GM20000 (cell line): ENCODE measurements around the gene LRP8.

Experiments
- DNase-seq: peaks from one replicate; pipeline ENCODE4 v3.0.0; 2012; ENCODE audit warnings: low spot score
- CTCF ChIP-seq: IDR thresholded peaks from 2 replicates; pipeline ENCODE4 v1.5.1; 2012; ENCODE audit warnings: mild to moderate bottlenecking, control low read depth; ENCODE audit errors: extremely low read depth, missing control alignments

Gene LRP8

GRCh38 chr1:53278298-53278725 lies 49.6 kb downstream of the LRP8 start:
- peak; percentile 89 for DNase-seq
- TF ChIP-seq CTCF: peak; percentile 70

GRCh38 chr1:53277326-53277725 lies 50.5 kb downstream of the LRP8 start:
- no peak for DNase-seq
- no peak for TF ChIP-seq CTCF

GRCh38 chr1:53276902-53277281 lies 51.0 kb downstream of the LRP8 start:
- no peak for TF ChIP-seq CTCF
- DNase-seq: no peak

- DNase-seq: no peak
- TF ChIP-seq CTCF: no peak
These were observed 51.5 kb downstream of the LRP8 start for GRCh38 chr1:53276153-53276901.

- DNase-seq: no peak
- no peak for TF ChIP-seq CTCF
These were observed 52.3 kb downstream of the LRP8 start for GRCh38 chr1:53275566-53275965.

GRCh38 chr1:53274541-53275185 lies 53.2 kb downstream of the LRP8 start:
- TF ChIP-seq CTCF: no peak
- DNase-seq: no peak

- no peak for DNase-seq
- TF ChIP-seq CTCF: no peak
These were observed 53.8 kb downstream of the LRP8 start for GRCh38 chr1:53274026-53274425.
